Measurements from ENCODE around the gene ARHGEF28.

ARHGEF28 gene

GRCh38 chr5:73663161-73663859 is 37.3 kb downstream of the ARHGEF28 start:
- no peak for DNase-seq

GRCh38 chr5:73663860-73664240 is 37.9 kb downstream of the ARHGEF28 start:
- no peak for DNase-seq

DNA sequence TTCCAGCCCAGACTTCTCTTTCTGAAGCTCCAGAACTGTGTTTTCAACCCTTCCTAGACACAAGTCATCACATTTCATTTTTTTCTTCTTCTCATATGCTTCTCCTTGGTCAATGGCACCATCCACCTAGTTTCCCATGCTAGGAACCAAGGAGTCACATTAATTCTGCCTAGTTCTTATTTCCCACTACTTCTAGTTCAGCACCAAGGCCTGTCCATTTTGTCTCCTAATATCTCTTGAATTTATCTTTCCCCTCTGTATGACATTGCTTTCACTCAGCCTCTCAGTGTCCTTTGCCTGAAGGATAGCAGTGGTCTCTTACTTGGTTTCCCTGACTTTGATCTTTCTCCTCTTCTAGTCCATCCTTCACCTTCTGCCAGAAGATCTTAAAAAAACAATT is 38.8 kb downstream of the ARHGEF28 start:
- DNase-seq: no peak

DNA sequence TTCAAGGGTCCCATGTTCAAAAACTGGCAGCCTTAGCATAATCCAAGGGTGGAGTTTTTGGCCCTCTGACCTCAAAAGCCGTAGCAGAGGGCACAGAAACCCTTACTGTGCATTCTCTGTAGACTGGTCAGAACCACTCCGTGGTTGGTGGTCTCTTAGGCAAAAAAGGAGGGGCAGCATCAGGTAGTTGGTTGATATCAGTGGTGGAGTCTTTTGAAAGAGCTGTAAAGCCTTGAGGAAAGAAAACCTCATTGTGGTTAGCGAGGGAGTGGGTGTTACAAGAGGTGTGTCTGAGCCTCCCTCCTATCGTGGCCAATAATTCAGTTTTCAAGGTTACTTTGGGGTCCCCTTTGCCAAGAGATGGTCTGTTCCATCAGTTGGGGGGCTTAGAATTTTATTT is 40.9 kb downstream of the ARHGEF28 start:
- DNase-seq: no peak

- no peak for DNase-seq
Observed at GRCh38 chr5:73668017-73668416, 42.0 kb downstream of the ARHGEF28 start.

DNA sequence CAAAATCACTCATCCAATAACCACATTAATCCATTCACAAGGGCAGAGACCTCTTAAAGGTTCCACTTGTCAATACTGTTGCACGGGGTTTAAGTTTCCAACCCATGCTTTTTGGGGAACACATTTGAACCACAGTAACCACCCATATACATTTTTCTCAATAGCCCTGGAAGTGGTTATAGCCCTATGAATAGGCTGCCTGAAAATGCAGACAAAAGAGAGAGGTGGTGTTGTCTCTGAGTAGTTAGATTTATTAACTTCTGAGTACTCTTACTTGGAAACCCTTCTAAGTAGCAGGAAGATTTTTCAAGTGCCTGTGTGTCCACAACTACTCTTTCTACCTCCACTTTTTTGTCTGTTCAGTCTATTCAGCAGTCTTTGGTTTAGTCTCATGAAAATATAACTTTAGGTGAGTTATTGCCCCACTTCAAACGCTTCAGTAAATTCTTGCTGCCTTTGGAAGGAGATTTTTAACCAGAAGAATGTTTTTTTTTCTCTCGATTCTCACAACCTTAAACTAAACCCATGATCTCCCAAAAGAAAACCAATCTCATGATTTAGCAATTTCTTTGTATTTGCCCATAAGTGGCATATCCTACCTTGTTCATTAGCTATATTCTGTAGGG is 42.6 kb downstream of the ARHGEF28 start:
- DNase-seq: no peak

- DNase-seq: no peak
Observed at GRCh38 chr5:73670731-73671130, 44.7 kb downstream of the ARHGEF28 start.

DNA sequence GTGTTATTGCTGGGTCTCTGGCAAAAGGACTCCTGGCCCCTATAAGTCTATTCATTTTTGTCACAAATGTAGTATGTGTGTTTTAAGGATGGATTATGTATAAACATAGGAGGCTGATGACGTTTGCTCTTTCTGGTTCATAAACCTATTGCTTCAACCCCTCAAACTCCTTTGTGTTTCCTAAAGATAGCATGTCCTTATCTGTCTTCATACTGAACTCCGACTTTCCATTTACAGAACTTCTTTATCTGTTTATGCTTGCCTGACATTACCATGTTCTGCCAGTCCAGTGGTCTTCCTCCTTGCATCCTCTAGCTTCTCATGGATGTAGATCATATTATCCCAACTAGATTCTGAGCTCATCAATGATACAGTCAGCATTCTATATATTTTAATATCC is 46.1 kb downstream of the ARHGEF28 start:
- no peak for DNase-seq

DNA sequence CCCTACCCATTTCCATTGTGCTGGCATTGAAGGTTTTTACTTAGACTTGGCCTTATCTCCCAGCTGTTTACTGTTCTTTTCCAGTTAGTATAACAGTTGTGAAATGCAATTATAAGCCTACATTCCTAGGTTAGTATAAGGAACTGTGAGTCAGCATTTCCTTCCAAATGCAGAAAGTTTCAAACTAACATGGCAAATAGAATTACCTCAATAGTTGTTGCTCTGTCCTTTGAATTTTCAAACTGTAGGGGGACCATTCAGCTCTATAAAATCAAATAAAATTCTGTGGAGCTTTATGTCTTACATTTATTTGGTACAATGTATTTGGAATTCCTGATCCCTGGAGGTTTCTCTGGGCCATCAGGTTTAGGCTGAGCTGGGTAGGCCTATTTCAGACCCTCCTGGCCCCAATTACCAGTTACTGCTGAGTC is 47.2 kb downstream of the ARHGEF28 start:
- no peak for DNase-seq

- no peak for DNase-seq
Observed at GRCh38 chr5:73674669-73675004, 48.6 kb downstream of the ARHGEF28 start.

GRCh38 chr5:73678322-73678740 is 52.3 kb downstream of the ARHGEF28 start:
- DNase-seq: no peak

DNA sequence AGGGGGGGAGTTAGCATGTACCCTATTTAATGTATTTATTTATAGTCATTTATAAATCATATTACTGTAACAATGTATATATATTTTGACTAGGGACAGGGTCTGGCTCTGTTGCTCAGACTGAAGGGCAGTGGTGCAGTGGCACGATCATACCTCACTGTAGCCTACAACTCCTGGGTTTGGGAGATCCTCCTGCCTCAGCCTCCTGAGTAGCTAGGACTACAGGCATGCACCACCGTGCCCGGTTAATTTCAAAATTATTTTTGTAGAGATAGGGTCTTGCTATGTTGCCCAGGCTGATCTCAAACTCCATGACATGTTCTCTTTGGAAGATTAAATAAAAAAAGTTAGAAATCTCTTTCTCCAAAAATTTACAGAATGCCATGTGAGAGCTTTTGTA is 52.8 kb downstream of the ARHGEF28 start:
- DNase-seq: no peak

- DNase-seq: no peak
Observed at GRCh38 chr5:73682176-73682575, 56.2 kb downstream of the ARHGEF28 start.

- DNase-seq: no peak
Observed at GRCh38 chr5:73684691-73685090, 58.7 kb downstream of the ARHGEF28 start.

GRCh38 chr5:73686912-73687311 is 60.9 kb downstream of the ARHGEF28 start:
- no peak for DNase-seq

- no peak for DNase-seq
Observed at GRCh38 chr5:73687357-73687756, 61.4 kb downstream of the ARHGEF28 start.

GRCh38 chr5:73690015-73690414 is 64.0 kb downstream of the ARHGEF28 start:
- DNase-seq: no peak

DNA sequence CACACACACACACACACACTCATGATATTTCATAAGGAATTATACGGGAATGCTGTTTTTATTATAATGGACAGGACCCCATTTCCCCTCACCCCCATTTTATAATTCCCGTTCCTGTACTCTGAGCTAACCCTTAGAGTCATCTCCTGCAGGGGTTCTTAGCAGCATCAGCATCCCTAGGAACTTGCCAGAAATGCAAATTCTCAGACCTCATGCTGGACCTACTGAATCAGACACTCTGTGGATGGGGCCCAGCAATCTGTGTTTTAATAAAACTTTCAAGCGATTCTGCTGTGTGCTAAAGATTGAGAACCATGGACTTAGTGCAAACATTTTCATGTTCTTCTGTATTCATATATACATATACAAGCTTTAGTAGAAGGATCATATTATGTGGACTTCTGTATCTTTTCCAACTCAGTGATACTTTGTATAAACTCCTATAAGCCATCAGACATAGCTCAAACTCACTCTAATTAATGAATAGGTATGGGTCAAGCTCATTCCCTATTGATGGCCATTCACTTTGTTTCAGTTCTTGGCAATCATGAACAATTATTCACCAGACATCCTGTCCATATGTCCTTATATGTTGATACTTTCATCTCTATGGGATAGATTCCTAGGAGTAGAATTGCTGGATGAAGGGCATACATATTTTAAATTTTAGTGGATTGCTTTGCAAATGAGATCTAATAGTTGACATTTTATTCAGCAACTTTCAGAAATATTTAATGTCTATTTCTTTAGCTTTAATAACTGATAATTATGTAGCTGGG is 65.5 kb downstream of the ARHGEF28 start:
- DNase-seq: no peak

DNA sequence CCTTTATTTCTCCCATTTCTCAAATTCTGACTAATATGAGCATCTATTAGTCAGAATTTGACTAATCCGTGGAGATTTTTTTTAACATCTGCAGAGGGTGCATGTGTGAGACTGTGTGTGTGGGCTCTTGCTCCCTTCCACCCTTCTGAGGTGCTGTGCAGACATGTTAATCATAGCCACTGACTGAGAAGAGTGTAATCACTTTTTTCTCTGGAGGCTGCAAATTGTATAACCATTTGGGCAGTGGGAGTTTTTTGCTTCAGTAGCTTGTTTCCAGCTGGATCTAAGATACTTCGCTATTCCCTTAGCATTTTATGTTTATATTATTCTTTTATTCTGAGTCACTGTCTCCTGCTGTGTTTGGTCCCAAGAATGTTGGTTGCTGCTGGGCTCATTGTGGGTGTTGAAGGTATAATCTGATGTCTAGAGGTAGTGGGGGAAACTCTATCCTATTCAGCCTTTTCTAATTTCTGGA is 66.2 kb downstream of the ARHGEF28 start:
- no peak for DNase-seq

DNA sequence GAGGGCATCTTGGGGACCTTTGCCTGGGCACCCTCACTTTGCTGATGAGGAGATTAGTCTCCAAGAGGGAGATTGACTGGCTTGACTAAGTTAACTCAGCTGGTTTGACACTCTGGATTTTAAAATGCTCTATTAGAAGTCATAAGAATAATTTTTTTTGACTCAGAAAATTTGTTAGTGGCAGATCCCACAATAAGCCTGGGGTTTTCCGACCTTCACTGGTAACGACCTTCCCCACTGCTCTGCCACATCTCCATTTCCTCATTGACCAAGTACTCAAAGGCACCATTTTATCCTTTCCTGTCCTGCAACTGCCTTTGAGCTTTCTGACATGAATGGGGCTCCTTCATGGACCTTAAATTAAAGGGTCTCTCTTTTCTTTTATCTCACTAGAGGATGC is 67.0 kb downstream of the ARHGEF28 start:
- no peak for DNase-seq

- DNase-seq: peak; percentile 9
Observed at GRCh38 chr5:73693573-73694061, 67.6 kb downstream of the ARHGEF28 start.

- DNase-seq: peak; percentile 32
Observed at GRCh38 chr5:73694089-73694488, 68.1 kb downstream of the ARHGEF28 start.

- no peak for DNase-seq
Observed at GRCh38 chr5:73698011-73698410, 72.0 kb downstream of the ARHGEF28 start.

DNA sequence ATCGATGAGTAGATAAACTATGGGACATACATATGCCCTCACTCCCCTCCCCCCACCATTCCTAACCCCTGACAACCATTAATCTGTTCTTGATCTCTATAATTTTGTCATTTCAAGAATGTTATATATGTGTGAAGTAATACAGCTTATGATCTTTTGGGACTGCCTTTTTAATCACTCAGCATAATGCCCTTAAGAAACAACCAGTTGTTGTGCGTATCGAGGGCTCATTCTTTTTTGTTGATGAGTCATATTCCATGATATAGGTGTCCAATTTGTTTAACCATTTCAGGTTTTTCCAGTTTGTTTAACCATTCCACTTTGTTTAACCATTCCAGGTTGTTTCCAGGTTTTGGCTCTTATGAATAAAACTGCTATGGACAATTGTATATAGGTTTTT is 75.6 kb downstream of the ARHGEF28 start:
- no peak for DNase-seq
